Epithelial cell of prostate (primary cell): ENCODE measurements around the gene SPCS1.
"Not testable (repeated sequence)": the region's sequence is repeated elsewhere in the genome, so short reads cannot be mapped to it uniquely, and the experiment has no call there.

Experiments used
- DNase-seq: peaks from one replicate; pipeline ENCODE4 v3.0.0-alpha.2; 2011; ENCODE audit warnings: low read depth, low spot score
- H3K27ac ChIP-seq: fragments of 450-650 bp; 2 replicates; pipeline ENCODE4 v1.5.1; 2017; ENCODE audit warnings: mild to moderate bottlenecking

Gene SPCS1

DNA sequence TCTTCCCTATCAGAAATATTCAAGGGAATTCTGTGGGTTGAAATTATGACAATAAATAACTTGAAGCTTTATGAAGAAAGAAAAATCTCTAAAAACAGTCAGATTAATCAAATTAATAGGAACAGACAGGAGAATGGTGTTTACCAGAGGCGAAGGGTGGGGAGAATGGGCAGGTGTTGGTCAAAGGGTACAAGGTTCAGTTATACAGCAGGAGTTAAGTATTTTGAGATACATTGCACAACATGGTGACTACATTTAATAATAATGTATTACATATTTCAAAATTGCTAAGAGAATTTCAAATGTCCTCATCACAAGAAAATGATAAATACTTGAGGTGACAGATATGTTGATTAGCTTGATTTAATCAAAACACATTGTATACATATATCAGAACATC lies 18.6 kb downstream of the SPCS1 start:
- no peak overlapping the region for H3K27ac ChIP-seq
- no peak for DNase-seq

DNA sequence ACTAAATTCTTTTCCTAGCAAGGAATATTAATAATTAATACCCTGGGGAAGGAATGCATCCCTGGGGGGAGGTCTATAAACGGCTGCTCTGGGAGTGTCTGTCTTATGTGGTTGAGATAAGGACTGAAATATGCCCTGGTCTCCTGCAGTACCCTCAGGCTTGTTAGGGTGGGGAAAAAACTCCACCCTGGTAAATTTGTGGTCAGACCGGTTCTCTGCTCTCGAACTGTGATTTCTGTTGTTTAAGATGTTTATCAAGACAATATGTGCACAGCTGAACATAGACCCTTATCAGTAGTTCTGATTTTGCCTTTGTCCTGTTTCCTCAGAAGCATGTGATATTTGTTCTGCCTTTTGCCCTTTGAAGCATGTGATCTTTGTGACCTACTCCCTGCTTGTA lies 22.8 kb downstream of the SPCS1 start:
- H3K27ac ChIP-seq, DNase-seq: not testable (repeated sequence)

DNA sequence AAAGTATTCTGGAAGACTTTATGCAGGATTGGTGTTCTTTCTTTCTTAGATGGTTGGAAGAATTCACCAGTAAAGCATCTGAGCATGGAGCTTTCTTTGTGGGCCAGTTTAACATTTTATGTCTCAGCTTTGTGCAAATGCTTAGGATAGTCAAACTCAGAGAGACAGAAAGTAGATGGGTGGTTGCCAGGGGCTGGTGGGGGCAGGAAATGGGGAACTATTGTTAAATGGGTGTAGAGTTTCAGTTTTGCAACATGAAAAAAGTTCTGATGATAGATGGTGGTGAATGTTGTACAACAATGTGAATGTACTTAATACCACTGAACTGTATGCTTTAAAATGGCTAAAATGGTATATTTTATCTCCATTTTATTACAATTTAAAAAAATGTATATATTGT lies 24.8 kb downstream of the SPCS1 start:
- no peak for DNase-seq
- no peak overlapping the region for H3K27ac ChIP-seq

DNA sequence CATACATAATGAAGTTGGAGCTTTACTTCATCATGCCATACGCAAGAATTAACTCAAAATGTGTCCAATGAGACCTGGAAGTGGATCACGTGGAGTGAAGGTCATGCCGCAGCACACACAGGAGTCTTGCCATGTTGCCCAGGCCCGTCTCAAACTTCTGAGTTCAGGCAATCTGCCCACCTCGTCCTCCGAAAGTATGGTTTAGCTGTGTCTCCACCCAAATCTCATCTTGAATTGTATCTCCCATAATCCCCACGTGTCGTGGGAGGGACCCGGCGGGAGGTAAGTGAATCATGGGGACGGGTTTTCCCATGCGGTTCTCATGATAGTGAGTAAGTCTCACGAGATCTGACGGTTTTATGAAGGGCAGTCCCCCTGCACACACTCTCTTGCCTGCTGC lies 25.7 kb downstream of the SPCS1 start:
- H3K27ac ChIP-seq, result no peak overlapping the region
- DNase-seq, result no peak

DNA sequence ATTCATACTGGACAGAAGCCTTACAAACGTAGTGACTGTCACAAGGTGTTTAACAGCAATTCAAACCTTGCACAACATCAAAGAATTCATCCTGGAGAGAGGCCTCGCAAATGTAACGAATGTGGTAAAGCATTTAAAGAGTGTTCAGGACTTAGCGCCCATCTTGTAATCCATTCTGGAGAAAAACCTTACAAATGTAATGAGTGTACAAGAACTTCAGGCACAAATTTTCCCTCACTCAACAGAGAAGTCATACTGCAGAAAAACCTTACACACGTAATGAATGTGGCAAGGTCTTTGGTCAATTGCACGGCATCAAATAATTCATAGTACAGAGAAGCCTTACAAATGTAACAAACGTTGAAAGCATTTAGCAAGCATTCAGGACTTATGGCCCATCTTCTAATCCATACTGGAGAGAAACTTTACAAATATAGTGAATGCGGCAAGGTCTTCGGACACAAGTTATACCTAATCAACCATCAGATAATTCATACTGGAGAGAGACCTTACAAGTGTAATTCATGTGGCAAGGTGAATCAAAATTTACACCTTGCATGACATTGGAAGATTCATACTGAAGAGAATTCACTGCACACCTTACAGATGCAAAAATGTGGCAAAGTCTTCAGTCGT lies 27.5 kb downstream of the SPCS1 start:
- DNase-seq, result no peak
- H3K27ac ChIP-seq, result no peak overlapping the region

DNA sequence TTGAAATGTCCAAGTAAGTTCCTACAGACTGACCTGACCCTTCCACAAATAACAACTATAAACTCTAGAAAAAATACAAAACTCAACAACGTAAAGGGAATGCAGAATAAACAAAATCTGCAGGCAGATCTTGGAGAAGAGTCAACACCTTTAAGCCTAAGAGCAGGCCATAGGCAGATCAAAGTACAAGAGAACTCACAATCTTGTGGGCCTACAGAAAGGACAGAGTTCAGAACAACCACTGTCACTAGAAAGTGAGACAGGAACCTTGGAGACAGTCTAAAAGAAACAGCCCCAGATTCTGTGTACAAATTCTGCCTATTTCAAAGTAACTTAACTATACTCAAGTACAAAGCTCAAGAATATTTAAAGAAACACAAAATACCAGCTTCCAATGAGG lies 33.8 kb downstream of the SPCS1 start:
- no peak overlapping the region for H3K27ac ChIP-seq
- DNase-seq, result no peak

DNA sequence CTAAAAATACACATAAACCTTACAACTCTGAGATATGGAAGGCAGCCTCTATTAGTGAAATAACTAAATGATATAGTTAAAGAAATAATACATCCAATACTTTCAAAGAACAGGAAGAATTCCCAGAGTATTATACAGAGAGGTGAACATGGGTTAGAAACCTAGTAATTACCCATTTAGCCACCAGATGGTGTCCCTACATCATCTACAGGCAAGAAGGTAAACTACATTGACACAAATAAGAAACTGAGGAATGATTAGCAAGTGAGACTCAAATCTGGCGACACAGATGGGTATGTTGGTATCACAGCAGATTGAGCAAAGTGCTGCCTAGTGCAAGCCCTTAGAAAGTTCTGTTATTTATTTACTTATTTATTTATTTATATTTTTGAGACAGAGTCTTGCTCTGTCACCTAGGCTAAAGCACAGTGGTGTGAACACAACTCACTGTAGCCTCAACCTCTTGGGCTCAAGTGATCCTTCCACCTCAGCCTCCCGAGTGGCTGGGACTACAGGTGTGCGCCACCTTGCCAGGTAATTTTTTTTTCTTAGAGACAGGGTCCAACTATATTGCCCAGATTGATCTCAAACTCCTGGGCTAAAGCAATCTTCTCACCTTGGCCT lies 36.6 kb downstream of the SPCS1 start:
- no peak overlapping the region for H3K27ac ChIP-seq
- DNase-seq, result no peak

DNA sequence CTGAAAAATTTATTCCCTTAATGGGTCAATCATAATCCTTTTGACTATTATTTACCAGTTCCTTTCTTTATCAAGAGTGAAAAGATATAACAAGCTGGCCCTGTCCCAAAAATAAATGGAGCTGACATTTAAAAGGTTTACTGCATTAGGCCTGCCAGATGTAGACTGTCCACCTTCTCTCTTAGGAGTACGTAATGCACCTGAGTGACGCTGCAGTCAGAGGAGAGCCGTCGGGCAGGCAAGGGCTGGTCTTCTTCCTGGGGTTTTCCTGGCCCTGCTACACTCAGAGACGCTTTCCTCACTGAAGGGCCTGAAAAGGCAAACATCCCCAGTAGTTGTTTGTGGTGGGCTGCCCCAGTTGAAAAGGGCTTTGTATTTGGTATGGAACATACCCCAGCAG lies 37.2 kb downstream of the SPCS1 start:
- no peak overlapping the region for H3K27ac ChIP-seq
- no peak for DNase-seq

DNA sequence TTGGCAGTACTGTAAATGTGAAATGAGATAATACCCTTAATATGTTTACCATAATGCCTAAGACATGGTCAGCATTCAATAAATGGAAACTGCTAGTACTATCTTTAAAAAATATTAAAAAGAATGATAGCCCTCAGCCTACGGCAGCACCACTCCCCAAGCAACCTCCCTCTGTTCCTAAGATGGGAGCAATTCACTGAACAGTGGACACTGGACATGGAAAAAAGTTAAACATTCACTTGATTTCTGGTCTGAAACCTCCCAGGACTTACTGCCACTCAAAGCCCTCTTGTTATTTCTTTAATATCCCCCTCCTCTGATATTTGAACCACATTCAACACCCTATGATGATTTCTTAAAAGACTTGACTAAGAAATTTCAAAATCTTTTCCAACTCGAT lies 37.8 kb downstream of the SPCS1 start:
- no peak for DNase-seq
- H3K27ac ChIP-seq, result no peak overlapping the region

DNA sequence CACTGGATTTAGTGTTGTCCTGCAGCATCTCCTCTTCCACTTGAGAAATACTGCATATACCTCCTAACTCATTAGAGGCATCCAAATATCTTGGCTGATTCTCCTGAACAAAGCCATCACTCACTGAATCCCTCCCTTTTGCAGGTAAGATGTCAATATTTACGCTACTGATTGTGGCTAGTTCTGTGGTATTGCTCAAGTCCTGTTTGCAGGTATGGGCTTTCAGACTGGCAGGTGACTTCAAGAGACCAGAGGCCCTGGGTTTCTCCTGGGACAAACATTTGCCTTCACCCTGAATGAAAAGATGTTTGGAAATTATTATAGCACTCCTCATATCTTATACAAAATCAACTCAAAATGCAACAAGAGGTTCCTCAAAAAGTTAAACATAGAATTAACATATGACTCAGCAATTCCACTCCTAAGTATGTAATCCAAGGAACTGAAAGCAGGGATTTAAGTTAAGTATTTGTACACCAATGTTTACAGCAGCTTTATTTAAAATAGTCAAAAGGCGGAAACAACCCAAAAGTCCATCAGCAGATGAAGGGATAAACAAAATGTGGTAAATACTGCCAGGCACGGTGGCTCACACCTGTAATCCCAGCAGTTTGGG lies 46.2 kb downstream of the SPCS1 start:
- no peak overlapping the region for H3K27ac ChIP-seq
- DNase-seq, result no peak

DNA sequence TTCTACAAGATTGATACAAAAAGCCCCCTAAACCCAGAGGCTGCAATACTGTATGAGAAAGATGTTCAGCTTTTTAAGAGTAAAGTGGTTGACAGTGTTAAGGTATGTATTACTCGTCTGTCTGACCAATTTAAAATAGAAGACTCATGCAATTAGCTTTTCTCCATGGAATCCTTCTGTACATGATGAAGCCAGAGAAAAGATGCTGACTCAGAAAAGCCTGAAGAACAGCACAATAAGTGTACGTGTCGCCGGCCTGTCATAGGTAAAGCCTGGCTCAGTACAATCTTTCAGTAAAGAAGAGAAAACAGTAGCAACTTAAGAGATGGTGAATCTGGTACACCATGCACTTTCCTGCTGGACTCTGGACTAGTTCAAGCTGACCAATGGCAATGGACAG lies 48.5 kb downstream of the SPCS1 start:
- H3K27ac ChIP-seq, result no peak overlapping the region
- no peak for DNase-seq

DNA sequence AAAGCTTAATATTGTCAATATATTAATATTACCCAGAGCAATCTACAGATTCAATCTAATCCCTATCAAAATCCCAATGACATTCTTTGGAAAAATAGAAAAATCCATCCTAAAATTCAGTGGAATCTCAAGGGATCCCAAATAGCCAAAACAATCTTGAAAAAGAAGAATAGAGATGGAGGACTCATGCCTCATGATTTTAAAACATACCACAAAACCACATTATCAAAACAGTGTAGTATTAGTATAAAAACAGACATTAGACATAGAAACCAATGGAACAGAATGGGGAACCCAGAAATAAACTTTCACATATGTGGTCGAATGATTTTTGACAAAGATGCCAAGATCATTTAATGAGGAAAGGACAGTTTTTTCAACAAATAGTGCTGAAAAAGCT lies 50.2 kb downstream of the SPCS1 start:
- no peak overlapping the region for H3K27ac ChIP-seq
- DNase-seq, result no peak
